Mesendoderm (in vitro differentiated cells): ENCODE data around the gene PGAM4.

Experiments
- DNase-seq: peaks from one replicate; pipeline ENCODE4 v3.0.0; 2013
- H2AK5ac ChIP-seq: 2 replicates; pipeline ENCODE4 v1.6.1; 2013; ENCODE audit warnings: low read length, inconsistent platforms
- H2BK120ac ChIP-seq: 2 replicates; pipeline ENCODE4 v1.6.1; 2013; ENCODE audit warnings: low read depth, mild to moderate bottlenecking, low read length, moderate library complexity, mixed read lengths
- H2BK15ac ChIP-seq: replicated peaks from 2 replicates; pipeline ENCODE4 v1.6.1; 2013; ENCODE audit warnings: low read depth, mild to moderate bottlenecking, moderate library complexity
- H2BK5ac ChIP-seq: 2 replicates; pipeline ENCODE4 v1.6.1; 2013; ENCODE audit warnings: low read length, inconsistent platforms
- H3K18ac ChIP-seq: 2 replicates; pipeline ENCODE4 v1.6.1; 2013; ENCODE audit warnings: mild to moderate bottlenecking, low read length, mixed read lengths
- H3K23ac ChIP-seq: one replicate; pipeline ENCODE4 v1.6.1; 2013; ENCODE audit warnings: low read length
- H3K27ac ChIP-seq: 2 replicates; pipeline ENCODE4 v1.5.1; 2013; ENCODE audit warnings: low read depth, mild to moderate bottlenecking, inconsistent platforms, low read length, moderate library complexity
- H3K27me3 ChIP-seq: 2 replicates; pipeline ENCODE4 v1.6.1; 2013; ENCODE audit warnings: low read length, control low read depth, mild to moderate bottlenecking, inconsistent platforms; ENCODE audit not compliant: insufficient read depth, poor library complexity
- H3K36me3 ChIP-seq: 2 replicates; pipeline ENCODE4 v1.6.1; 2013; ENCODE audit warnings: low read length, inconsistent platforms; ENCODE audit not compliant: control insufficient read depth, insufficient read depth
- H3K4ac ChIP-seq: one replicate; pipeline ENCODE4 v1.6.1; 2013; ENCODE audit warnings: low read depth, mild to moderate bottlenecking, low read length, moderate library complexity
- H3K4me1 ChIP-seq: 2 replicates; pipeline ENCODE4 v1.6.1; 2013; ENCODE audit warnings: low read depth, low read length, inconsistent platforms; ENCODE audit not compliant: control insufficient read depth
- H3K4me2 ChIP-seq: 2 replicates; pipeline ENCODE4 v1.6.1; 2013; ENCODE audit warnings: low read length
- H3K4me3 ChIP-seq: 2 replicates; pipeline ENCODE4 v1.5.1; 2013; ENCODE audit warnings: mild to moderate bottlenecking, low read length
- H3K56ac ChIP-seq: one replicate; pipeline ENCODE4 v1.6.1; 2013; ENCODE audit warnings: low read length
- H3K79me1 ChIP-seq: 2 replicates; pipeline ENCODE4 v1.6.1; 2013; ENCODE audit warnings: low read length, inconsistent platforms
- H3K79me2 ChIP-seq: 2 replicates; pipeline ENCODE4 v1.6.1; 2013; ENCODE audit warnings: mild to moderate bottlenecking, low read length; ENCODE audit not compliant: control insufficient read depth, insufficient read depth
- H3K9ac ChIP-seq: 2 replicates; pipeline ENCODE4 v1.6.1; 2013; ENCODE audit warnings: low read length, inconsistent platforms
- H4K5ac ChIP-seq: one replicate; pipeline ENCODE4 v1.6.1; 2013; ENCODE audit warnings: low read length
- H4K8ac ChIP-seq: one replicate; pipeline ENCODE4 v1.6.1; 2013; ENCODE audit warnings: low read depth, mild to moderate bottlenecking, control low read depth, low read length, moderate library complexity
- WGBS: extraction: QIAGEN DNeasy Blood & Tissue Kit; methylation state at CpG from one replicate; pipeline ENCODE4 v1.1.7; 2013; ENCODE audit warnings: low lambda C conversion rate, missing lambda C conversion rate; ENCODE audit not compliant: insufficient coverage; ENCODE audit errors: extremely low coverage; 5-methylcytosine and 5-hydroxymethylcytosine counted together

The PGAM4 gene

DNA sequence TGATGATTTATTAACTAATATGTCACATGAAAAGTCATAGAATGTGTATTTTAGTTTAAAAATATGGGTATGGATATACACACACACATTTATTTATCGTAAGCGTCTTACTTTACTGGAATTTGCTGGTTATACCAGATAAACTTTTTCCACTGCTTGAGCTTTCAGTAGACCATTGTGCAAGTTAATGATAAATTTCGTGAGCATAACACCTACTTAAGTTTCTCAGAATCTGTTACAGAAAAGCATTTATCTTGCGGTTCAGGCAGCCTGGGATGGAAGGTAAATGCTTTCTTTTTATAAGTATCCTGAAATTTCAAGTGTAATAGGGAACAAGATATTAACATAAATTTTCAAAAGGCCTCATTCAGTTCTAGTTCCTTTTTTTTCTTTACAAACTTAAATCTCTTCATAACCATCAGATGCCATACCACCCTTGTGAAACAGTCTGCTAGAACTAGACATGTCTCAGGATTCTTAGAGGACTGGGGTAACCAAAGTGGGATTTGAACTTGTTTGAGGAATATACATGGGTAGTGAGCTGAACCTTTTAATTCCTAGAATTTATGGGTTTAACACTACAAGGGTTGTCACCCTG, 31.3 kb downstream of the PGAM4 start:
- no CpG with 5 or more reads among the region's 4 CpGs for WGBS
- Histone ChIP-seq H3K36me3 (no peaks in the 10 kb centered on the region), H3K18ac (no peak overlapping the region), H3K4me1 (no peaks in the 10 kb centered on the region), H3K27me3 (no peaks in the 10 kb centered on the region), H3K4me2 (no peak overlapping the region), H3K27ac (no peak overlapping the region), H2BK120ac (no peak overlapping the region), H2AK5ac (no peak overlapping the region), H3K56ac (no peak overlapping the region), H3K79me1 (no peaks in the 10 kb centered on the region), H2BK15ac (no peak overlapping the region), H3K23ac (no peak overlapping the region), H3K79me2 (no peaks in the 10 kb centered on the region), H3K4ac (no peak overlapping the region), H4K5ac (no peak overlapping the region), H2BK5ac (no peak overlapping the region), H3K4me3 (no peak overlapping the region), H3K9ac (no peak overlapping the region), H4K8ac (no peak overlapping the region)
- DNase-seq: no peak

- DNase-seq: no peak
- H2BK5ac ChIP-seq: no peak overlapping the region
- H3K79me2 ChIP-seq: no peaks in the 10 kb centered on the region
- no peak overlapping the region for H3K4me2 ChIP-seq
- no peaks in the 10 kb centered on the region for H3K36me3 ChIP-seq
- no CpG with 5 or more reads among the region's 3 CpGs for WGBS
- H3K27ac ChIP-seq: no peak overlapping the region
- no peak overlapping the region for H2AK5ac ChIP-seq
- no peak overlapping the region for H4K5ac ChIP-seq
- no peak overlapping the region for H3K23ac ChIP-seq
- H3K18ac ChIP-seq: no peak overlapping the region
- no peaks in the 10 kb centered on the region for H3K79me1 ChIP-seq
- H3K4ac ChIP-seq: no peak overlapping the region
- no peak overlapping the region for H3K4me3 ChIP-seq
- H3K4me1 ChIP-seq: no peaks in the 10 kb centered on the region
- H4K8ac ChIP-seq: no peak overlapping the region
- no peaks in the 10 kb centered on the region for H3K27me3 ChIP-seq
- no peak overlapping the region for H3K9ac ChIP-seq
- H2BK120ac ChIP-seq: no peak overlapping the region
- H3K56ac ChIP-seq: no peak overlapping the region
- H2BK15ac ChIP-seq: no peak overlapping the region
Observed at GRCh38 chrX:77937291-77937690, 32.1 kb downstream of the PGAM4 start.

DNA sequence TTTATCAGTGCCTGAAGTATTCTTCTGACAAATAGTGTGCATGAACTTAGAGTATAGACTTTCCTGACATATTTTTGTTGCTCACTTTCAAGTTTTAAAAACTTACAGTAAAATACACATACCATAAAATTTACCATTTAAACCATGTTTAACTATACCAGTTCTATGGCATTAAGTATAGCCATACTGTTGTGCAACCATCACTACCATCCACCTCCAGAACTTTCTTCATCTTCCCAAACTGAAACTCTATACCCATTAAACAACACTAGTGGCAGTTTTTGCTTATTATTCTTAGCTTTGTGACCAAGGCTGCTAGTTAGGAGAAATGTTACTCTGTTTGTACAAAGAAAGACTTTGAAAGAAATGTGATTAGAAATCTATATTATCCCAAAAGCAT, 33.1 kb downstream of the PGAM4 start:
- H3K56ac ChIP-seq: no peak overlapping the region
- no peaks in the 10 kb centered on the region for H3K27me3 ChIP-seq
- no peak overlapping the region for H3K4me3 ChIP-seq
- H4K5ac ChIP-seq: no peak overlapping the region
- no peak overlapping the region for H3K18ac ChIP-seq
- no peak overlapping the region for H3K9ac ChIP-seq
- no peak overlapping the region for H2AK5ac ChIP-seq
- no peaks in the 10 kb centered on the region for H3K36me3 ChIP-seq
- no peaks in the 10 kb centered on the region for H3K79me2 ChIP-seq
- DNase-seq: no peak
- no peak overlapping the region for H3K4ac ChIP-seq
- H2BK120ac ChIP-seq: no peak overlapping the region
- no peak overlapping the region for H3K27ac ChIP-seq
- no peak overlapping the region for H2BK5ac ChIP-seq
- H4K8ac ChIP-seq: no peak overlapping the region
- H3K4me1 ChIP-seq: no peaks in the 10 kb centered on the region
- no peak overlapping the region for H3K23ac ChIP-seq
- H2BK15ac ChIP-seq: no peak overlapping the region
- no peaks in the 10 kb centered on the region for H3K79me1 ChIP-seq
- no peak overlapping the region for H3K4me2 ChIP-seq

DNA sequence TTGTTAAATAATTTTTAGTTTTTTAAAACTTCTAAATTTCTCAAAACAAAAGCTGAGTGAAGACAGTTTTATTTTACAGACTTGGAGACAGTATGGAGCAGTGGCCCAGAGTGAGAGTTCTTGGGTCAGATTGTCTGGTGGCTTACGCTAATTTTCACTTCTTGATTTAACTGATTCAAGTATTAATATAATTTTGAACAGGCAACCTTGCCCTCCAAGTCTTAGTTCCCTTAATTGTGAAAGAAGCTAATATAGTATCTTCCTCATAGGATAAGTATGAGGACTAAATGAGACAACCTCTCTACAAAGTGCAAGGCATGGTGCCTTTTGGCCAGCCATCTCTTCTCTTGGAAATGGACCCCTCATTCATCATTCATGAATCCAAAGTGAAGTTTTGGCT, 33.6 kb downstream of the PGAM4 start:
- H3K36me3 ChIP-seq: no peaks in the 10 kb centered on the region
- H3K18ac ChIP-seq: no peak overlapping the region
- no peak overlapping the region for H2BK120ac ChIP-seq
- no peak overlapping the region for H3K4me3 ChIP-seq
- no peak overlapping the region for H3K9ac ChIP-seq
- H3K4me1 ChIP-seq: no peaks in the 10 kb centered on the region
- WGBS: no CpG with 5 or more reads among the region's 1 CpG
- H3K4me2 ChIP-seq: no peak overlapping the region
- no peak for DNase-seq
- no peak overlapping the region for H3K23ac ChIP-seq
- no peaks in the 10 kb centered on the region for H3K79me1 ChIP-seq
- no peak overlapping the region for H4K8ac ChIP-seq
- H2BK5ac ChIP-seq: no peak overlapping the region
- H2AK5ac ChIP-seq: no peak overlapping the region
- H3K79me2 ChIP-seq: no peaks in the 10 kb centered on the region
- H3K4ac ChIP-seq: no peak overlapping the region
- H3K27me3 ChIP-seq: no peaks in the 10 kb centered on the region
- H4K5ac ChIP-seq: no peak overlapping the region
- no peak overlapping the region for H3K56ac ChIP-seq
- H2BK15ac ChIP-seq: no peak overlapping the region
- no peak overlapping the region for H3K27ac ChIP-seq

- Histone ChIP-seq H3K23ac (no peak overlapping the region), H3K9ac (no peak overlapping the region), H3K27ac (no peak overlapping the region), H3K27me3 (no peaks in the 10 kb centered on the region), H3K56ac (no peak overlapping the region), H2BK5ac (no peak overlapping the region), H3K4me2 (no peak overlapping the region), H4K5ac (no peak overlapping the region), H2BK15ac (no peak overlapping the region), H3K18ac (no peak overlapping the region), H2BK120ac (no peak overlapping the region), H3K79me2 (no peaks in the 10 kb centered on the region), H2AK5ac (no peak overlapping the region), H3K4me1 (no peaks in the 10 kb centered on the region), H4K8ac (no peak overlapping the region), H3K4me3 (no peak overlapping the region), H3K4ac (no peak overlapping the region), H3K79me1 (no peaks in the 10 kb centered on the region), H3K36me3 (no peaks in the 10 kb centered on the region)
- DNase-seq: no peak
- WGBS: no CpG with 5 or more reads among the region's 1 CpG
Observed at GRCh38 chrX:77930581-77930980, 38.9 kb downstream of the PGAM4 start.

GRCh38 chrX:77925764-77926163, 43.7 kb downstream of the PGAM4 start:
- Histone ChIP-seq H2BK15ac (no peak overlapping the region), H2AK5ac (no peak overlapping the region), H2BK5ac (no peak overlapping the region), H3K36me3 (no peaks in the 10 kb centered on the region), H3K56ac (no peak overlapping the region), H3K79me2 (no peaks in the 10 kb centered on the region), H4K8ac (no peak overlapping the region), H3K27ac (no peak overlapping the region), H3K27me3 (no peaks in the 10 kb centered on the region), H3K4me2 (no peak overlapping the region), H3K23ac (no peak overlapping the region), H3K4ac (no peak overlapping the region), H3K79me1 (no peaks in the 10 kb centered on the region), H3K4me3 (no peak overlapping the region), H3K9ac (no peak overlapping the region), H4K5ac (no peak overlapping the region), H3K4me1 (no peaks in the 10 kb centered on the region), H3K18ac (no peak overlapping the region), H2BK120ac (no peak overlapping the region)
- no CpG with 5 or more reads among the region's 3 CpGs for WGBS
- no peak for DNase-seq
